HuH-7 (cell line): ENCODE results near the gene ACSF2.
"Not testable (repeated sequence)": the region's sequence is repeated elsewhere in the genome, so short reads cannot be mapped to it uniquely, and the experiment has no call there.

Experiments
- DNase-seq: peaks from one replicate; pipeline ENCODE4 v3.0.0; 2011; ENCODE audit warnings: low spot score

ACSF2 gene

GRCh38 chr17:50464736-50465135 is 38.7 kb downstream of the ACSF2 start:
- no peak for DNase-seq

DNA sequence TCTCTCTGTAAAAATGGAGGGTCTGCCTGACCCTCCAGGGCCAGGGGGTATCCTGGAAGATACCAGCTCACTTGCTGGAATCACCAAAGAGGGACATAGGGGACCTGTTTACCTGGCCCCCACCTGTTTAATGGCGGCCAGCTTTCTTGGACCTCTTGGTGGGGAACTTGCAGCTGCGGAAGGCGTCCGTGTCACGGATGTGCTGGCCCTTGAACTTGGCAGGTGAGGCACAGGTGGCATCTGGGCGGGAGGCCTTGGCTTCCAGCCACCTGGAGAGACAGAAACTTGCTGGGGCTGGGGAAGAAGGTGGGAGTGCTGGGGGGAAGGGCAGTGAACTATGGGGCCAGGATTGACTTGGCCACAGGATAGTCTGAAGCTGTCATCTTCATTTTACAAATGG is 39.2 kb downstream of the ACSF2 start:
- no peak for DNase-seq

DNA sequence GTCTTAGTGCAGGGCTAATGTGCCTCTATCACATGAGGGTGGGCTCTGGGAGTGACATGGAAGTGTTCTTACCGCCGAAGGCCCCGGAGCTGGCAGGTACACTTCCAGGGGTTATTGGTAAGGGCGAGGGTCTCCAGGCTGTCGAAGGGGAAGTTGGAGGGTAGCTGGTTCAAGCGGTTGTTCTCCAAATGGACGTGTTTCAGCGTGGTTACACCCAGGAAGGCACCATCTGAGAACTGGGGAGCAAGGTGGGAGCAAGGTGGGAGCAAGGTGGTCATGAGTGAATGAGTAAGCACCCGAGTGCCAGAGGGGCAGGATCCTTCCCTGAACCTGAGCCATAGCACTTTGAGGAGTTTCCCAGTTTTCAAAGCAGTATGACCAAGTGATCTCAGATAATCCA is 39.6 kb downstream of the ACSF2 start:
- no peak for DNase-seq

DNA sequence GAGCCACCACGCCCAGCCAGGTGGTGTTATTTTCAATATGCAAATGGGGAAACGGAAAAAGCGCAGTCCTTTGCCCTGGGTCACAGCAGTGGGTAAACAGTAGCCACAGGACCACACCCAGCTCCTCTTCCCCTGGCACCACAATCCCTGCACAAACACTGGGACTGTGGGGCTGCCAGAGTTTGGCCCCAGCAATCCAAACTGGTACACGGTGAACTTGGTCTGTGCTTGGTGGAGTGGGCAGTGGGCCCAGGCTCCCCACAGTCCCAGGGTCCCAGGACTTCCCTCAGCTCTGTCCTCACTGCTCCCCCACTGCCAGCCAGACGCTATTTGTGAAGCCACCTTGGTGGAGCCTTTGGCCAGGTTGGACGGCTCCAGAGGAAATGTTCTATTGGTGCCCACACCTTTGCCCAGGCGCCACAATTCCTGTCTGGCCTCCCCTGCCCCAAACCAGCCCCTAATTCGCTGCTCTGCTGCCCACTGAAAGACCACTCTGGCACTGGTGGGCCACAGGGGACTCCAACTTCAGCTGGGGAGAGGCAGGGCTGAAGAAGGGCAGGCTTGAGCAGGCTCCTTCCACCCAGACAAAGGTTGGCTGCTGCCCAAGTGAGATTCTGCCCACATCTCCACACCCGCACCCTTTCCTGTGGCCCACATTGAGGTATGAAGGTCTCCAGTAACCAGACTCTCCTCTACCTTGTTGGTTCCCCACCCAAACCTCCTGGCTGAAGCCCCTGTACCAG is 40.5 kb downstream of the ACSF2 start:
- no peak for DNase-seq

- no peak for DNase-seq
Observed at GRCh38 chr17:50467114-50467854, 41.3 kb downstream of the ACSF2 start.

DNA sequence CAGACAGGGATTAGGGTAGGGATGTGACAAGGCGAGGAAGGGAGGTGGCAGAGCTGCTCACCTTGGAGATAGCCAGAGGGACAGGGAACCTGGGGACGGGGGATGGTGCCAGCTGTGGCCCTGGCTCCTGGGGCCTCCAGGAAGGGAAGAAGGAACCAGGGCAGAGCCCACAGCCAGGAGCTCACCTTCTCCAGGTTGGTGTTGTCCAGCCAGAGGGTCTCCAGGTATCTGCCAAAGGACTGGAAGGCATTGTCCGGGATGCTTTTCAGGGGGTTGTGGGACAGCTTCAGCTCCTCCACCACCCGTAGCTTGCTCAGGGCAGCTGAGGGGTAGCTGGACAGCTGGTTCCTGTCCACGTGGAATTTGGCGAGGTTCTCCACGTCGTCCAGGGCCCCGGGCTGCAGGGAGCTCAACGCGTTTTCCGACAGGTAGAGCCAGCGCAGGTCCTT is 41.9 kb downstream of the ACSF2 start:
- no peak for DNase-seq

- no peak for DNase-seq
Observed at GRCh38 chr17:50468304-50469207, 42.5 kb downstream of the ACSF2 start, which contains the start of gene CHAD. Gene CHAD, minus strand, starts transcription at chr17:50468880. Its CDS starts 67 bp downstream, at chr17:50468813.

- DNase-seq: no peak
Observed at GRCh38 chr17:50469208-50469605, 43.2 kb downstream of the ACSF2 start.

DNA sequence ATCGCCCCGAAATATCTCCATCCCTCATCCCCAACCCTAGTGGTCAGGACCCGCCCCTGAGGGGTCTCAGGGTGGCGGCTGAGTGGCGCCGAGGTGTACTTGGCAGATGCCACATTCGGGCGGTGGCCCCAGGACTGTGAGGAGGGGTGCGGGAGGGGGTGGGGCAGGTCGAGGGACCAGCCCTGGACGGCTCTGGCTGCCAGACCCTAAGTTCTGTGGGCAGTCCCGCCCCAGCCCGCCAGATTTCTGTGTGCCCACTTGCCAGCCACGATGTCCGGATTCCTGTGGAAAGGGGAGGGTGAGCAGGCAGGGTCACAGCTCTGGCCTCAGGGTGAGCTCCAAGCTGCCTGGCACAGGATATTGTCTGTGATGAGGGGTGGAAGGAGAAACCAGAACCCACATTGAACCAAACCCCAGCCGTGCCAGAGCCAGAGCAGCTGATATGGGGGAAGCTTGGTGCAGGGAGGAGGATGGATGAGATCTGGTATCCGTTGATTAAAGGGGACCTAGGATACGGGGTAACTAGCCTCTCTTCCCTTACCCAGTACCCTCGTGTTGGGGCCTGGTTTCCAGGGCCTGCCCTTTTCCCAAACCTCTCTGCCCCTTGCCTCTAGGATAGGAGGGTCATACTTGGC is 43.8 kb downstream of the ACSF2 start:
- DNase-seq: no peak

GRCh38 chr17:50470426-50470825 is 44.4 kb downstream of the ACSF2 start:
- DNase-seq: no peak

DNA sequence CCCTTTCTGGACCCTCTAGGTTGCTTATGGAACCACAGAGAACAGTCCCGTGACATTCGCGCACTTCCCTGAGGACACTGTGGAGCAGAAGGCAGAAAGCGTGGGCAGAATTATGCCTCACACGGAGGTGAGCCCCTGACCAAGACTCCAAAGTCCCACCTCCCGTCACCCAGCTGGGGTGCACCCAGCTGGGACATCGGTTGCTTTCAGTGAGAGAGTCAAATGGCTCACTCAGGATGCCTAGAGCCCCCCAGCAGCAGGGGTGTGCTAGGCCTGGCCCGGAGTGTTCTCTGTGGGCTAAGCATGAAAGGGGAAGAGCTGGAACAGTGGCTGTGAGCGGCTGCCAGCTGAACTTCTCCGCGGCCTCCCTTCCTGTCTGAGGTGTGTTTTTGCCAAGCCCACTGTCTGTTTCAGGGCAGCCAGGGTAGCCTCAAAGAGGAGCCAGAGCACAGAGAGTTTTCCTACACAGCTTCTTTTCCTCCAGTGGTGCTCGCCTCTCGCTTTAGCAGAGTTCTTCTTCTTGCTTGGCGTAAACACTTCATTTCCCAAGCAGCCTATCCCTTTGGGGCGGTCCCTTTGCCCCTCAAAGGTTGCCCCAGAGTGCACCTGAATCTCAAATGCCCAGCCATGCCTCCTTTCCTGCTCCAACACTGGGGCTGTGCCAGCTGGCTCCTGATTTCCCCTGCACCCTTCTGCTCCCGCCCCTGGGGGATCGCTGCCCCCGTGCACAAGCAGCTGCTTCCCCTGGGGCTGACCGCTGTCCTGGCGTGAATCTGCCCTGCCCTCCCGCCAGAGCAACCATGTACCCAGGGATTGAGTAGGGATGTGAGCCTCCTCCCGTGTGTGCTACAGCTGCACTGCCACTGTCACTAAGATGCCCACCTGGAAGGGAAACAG is 45.2 kb downstream of the ACSF2 start:
- no peak for DNase-seq

GRCh38 chr17:50472286-50472685 is 46.3 kb downstream of the ACSF2 start:
- DNase-seq: no peak

- not testable (repeated sequence) for DNase-seq
Observed at GRCh38 chr17:50472761-50473161, 46.7 kb downstream of the ACSF2 start.

- no peak for DNase-seq
Observed at GRCh38 chr17:50473901-50474300, 47.9 kb downstream of the ACSF2 start.

DNA sequence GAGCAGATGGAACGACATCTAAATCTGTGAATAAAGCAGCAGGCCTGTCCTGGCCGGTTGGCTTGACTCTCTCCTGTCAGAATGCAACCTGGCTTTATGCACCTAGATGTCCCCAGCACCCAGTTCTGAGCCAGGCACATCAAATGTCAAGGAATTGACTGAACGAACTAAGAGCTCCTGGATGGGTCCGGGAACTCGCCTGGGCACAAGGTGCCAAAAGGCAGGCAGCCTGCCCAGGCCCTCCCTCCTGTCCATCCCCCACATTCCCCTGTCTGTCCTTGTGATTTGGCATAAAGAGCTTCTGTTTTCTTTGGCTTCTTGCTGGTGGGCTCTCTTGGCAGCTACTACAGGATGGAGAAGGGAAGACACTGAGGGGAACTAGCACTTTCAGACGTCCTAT is 48.5 kb downstream of the ACSF2 start:
- no peak for DNase-seq

GRCh38 chr17:50475362-50475761 is 49.3 kb downstream of the ACSF2 start:
- no peak for DNase-seq

- peak; percentile 47 for DNase-seq
Observed at GRCh38 chr17:50475775-50476544, 49.9 kb downstream of the ACSF2 start.

- no peak for DNase-seq
Observed at GRCh38 chr17:50476545-50477315, 50.7 kb downstream of the ACSF2 start.

GRCh38 chr17:50477976-50478375 is 52.0 kb downstream of the ACSF2 start:
- no peak for DNase-seq
